Measurements from ENCODE around the gene RARB.

DNA sequence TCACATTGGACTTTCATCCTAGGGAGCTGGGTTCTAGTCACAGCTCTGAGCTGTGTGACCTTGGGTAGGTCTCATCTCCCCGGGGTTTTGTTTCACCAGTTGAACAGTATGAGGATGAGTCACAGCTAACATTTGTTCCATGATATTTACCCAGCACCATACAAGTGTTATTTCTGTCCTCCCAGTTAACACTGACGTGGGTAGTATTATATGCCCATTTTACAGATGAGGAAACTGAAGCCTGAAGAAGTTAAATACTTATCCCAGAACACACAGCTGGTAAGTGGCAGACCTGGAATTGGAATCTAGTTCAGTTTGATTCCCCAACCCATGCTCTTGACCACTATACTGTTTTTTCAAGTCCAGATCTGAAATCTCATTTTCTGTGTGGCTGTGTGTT lies 908 bp upstream of the RARB start:
- TF ChIP-seq, protein P1, sequence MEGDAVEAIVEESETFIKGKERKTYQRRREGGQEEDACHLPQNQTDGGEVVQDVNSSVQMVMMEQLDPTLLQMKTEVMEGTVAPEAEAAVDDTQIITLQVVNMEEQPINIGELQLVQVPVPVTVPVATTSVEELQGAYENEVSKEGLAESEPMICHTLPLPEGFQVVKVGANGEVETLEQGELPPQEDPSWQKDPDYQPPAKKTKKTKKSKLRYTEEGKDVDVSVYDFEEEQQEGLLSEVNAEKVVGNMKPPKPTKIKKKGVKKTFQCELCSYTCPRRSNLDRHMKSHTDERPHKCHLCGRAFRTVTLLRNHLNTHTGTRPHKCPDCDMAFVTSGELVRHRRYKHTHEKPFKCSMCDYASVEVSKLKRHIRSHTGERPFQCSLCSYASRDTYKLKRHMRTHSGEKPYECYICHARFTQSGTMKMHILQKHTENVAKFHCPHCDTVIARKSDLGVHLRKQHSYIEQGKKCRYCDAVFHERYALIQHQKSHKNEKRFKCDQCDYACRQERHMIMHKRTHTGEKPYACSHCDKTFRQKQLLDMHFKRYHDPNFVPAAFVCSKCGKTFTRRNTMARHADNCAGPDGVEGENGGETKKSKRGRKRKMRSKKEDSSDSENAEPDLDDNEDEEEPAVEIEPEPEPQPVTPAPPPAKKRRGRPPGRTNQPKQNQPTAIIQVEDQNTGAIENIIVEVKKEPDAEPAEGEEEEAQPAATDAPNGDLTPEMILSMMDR (conservative IDR thresholded peaks at IDR 0.05 in 1 of 2, IDR thresholded peaks at IDR 0.05 in 1 of 2; ENCODE audit: low read depth in 1 of 2, low read length in 2 of 2): no peak
- TF ChIP-seq EZH2 (IDR thresholded peaks at IDR 0.05; ENCODE audit: low read length, missing control alignments): no peak

Data from fibroblast of lung (primary cell).